MM.1S (cell line): Measurements from ENCODE around the gene HTRA3.

Source experiments
- EZH2 ChIP-seq: fragments of 300-600 bp; sonication (generic); optimal IDR thresholded peaks from 2 replicates; pipeline ENCODE3; 2017; ENCODE audit warnings: low read depth, mild to moderate bottlenecking, antibody characterized with exemption, low read length, mixed read lengths
- TF ChIP-seq, protein P1 (sequence below): fragments of 300-600 bp; sonication (generic); IDR thresholded peaks from 2 replicates; pipeline ENCODE4 v1.5.1; 2016; ENCODE audit warnings: antibody characterized with exemption, low read length, mixed read lengths

DNA sequence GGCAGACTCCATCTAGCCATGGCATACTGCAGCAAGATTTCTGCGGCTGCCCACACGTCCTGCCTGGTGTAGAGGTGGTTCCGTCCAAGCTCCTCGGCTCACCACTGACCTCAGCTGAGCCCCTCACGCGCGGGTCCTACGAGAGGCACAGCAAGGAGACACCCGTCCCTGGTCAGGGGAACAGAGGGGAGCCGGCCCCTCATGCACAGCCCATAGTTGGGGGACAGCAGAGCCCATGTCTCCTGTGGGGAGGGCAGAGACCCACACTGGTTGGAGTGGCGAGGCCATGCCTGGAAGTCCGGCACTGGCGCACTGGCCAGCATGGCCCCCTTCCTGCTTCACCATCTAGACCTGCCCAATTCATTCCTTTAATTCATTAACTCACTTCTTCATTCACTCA lies 80.8 kb downstream of the HTRA3 start:
- no peak for TF ChIP-seq EZH2
- TF ChIP-seq, protein P1, sequence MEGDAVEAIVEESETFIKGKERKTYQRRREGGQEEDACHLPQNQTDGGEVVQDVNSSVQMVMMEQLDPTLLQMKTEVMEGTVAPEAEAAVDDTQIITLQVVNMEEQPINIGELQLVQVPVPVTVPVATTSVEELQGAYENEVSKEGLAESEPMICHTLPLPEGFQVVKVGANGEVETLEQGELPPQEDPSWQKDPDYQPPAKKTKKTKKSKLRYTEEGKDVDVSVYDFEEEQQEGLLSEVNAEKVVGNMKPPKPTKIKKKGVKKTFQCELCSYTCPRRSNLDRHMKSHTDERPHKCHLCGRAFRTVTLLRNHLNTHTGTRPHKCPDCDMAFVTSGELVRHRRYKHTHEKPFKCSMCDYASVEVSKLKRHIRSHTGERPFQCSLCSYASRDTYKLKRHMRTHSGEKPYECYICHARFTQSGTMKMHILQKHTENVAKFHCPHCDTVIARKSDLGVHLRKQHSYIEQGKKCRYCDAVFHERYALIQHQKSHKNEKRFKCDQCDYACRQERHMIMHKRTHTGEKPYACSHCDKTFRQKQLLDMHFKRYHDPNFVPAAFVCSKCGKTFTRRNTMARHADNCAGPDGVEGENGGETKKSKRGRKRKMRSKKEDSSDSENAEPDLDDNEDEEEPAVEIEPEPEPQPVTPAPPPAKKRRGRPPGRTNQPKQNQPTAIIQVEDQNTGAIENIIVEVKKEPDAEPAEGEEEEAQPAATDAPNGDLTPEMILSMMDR = no peak
